Measurements from ENCODE around the gene HPSE2. TPM values are rescaled to one million over a fixed set of nuclear protein-coding genes. Genes with fewer than 3 reads are reported as not detected.

HPSE2 gene
- total RNA-seq, 1 donor from 2014 or later = 0.10 TPM

- Mint-ChIP-seq H3K36me3 (ENCODE audit: insufficient read depth) (peaks cover 2% of the 10 kb centered on the region), H3K4me3 (ENCODE audit: low read depth) (no peak overlapping the region), H3K27me3 (no peaks in the 10 kb centered on the region), H3K9me3 (ENCODE audit: low read depth) (no peaks in the 10 kb centered on the region), H3K27ac (no peak overlapping the region), H3K4me1 (ENCODE audit: low read depth) (no peaks in the 10 kb centered on the region)
- no peak for DNase-seq (ENCODE audit: low spot score, unreplicated experiment)
- no peak for TF ChIP-seq CTCF (IDR thresholded peaks at IDR 0.05; ENCODE audit: unreplicated experiment)
Measured at GRCh38 chr10:98424295-98425254, 811.1 kb downstream of the HPSE2 start.

- Mint-ChIP-seq H3K4me3 (ENCODE audit: low read depth) (no peak overlapping the region), H3K36me3 (ENCODE audit: insufficient read depth) (peaks cover 4% of the 10 kb centered on the region), H3K27me3 (no peaks in the 10 kb centered on the region), H3K9me3 (ENCODE audit: low read depth) (no peaks in the 10 kb centered on the region), H3K27ac (no peak overlapping the region), H3K4me1 (ENCODE audit: low read depth) (no peaks in the 10 kb centered on the region)
- no peak for DNase-seq (ENCODE audit: low spot score, unreplicated experiment)
- TF ChIP-seq CTCF (IDR thresholded peaks at IDR 0.05; ENCODE audit: unreplicated experiment) = peak; percentile 72
Measured at GRCh38 chr10:98423691-98424120, 811.9 kb downstream of the HPSE2 start.

GRCh38 chr10:98422182-98422581 is 813.5 kb downstream of the HPSE2 start:
- H3K36me3 Mint-ChIP-seq (ENCODE audit: insufficient read depth) = peaks cover 4% of the 10 kb centered on the region
- DNase-seq (ENCODE audit: low spot score, unreplicated experiment) = no peak
- no peak for TF ChIP-seq CTCF (IDR thresholded peaks at IDR 0.05; ENCODE audit: unreplicated experiment)
- no peaks in the 10 kb centered on the region for H3K9me3 Mint-ChIP-seq (ENCODE audit: low read depth)
- H3K4me3 Mint-ChIP-seq (ENCODE audit: low read depth) = no peak overlapping the region
- no peaks in the 10 kb centered on the region for H3K4me1 Mint-ChIP-seq (ENCODE audit: low read depth)
- no peak overlapping the region for H3K27ac Mint-ChIP-seq
- no peaks in the 10 kb centered on the region for H3K27me3 Mint-ChIP-seq

GRCh38 chr10:98420786-98421185 is 814.9 kb downstream of the HPSE2 start:
- no peaks in the 10 kb centered on the region for H3K27me3 Mint-ChIP-seq
- no peak for TF ChIP-seq CTCF (IDR thresholded peaks at IDR 0.05; ENCODE audit: unreplicated experiment)
- H3K9me3 Mint-ChIP-seq (ENCODE audit: low read depth) = no peaks in the 10 kb centered on the region

GRCh38 chr10:98419469-98420261 is 816.0 kb downstream of the HPSE2 start:
- Mint-ChIP-seq H3K9me3 (ENCODE audit: low read depth) (no peaks in the 10 kb centered on the region), H3K36me3 (ENCODE audit: insufficient read depth) (peaks cover 4% of the 10 kb centered on the region), H3K27ac (no peak overlapping the region), H3K4me1 (ENCODE audit: low read depth) (peaks cover 2% of the 10 kb centered on the region), H3K4me3 (ENCODE audit: low read depth) (no peak overlapping the region), H3K27me3 (no peaks in the 10 kb centered on the region)
- DNase-seq (ENCODE audit: low spot score, unreplicated experiment) = no peak
- no peak for TF ChIP-seq CTCF (IDR thresholded peaks at IDR 0.05; ENCODE audit: unreplicated experiment)

More at GRCh38 chr10:98420786-98421185, 814.9 kb downstream of the HPSE2 start:
- Mint-ChIP-seq H3K4me1 (ENCODE audit: low read depth) (no peaks in the 10 kb centered on the region), H3K36me3 (ENCODE audit: insufficient read depth) (peaks cover 4% of the 10 kb centered on the region), H3K27ac (no peak overlapping the region), H3K4me3 (ENCODE audit: low read depth) (no peak overlapping the region)
- DNase-seq (ENCODE audit: low spot score, unreplicated experiment) = no peak
